LNCAP (cell line): ENCODE measurements around the gene XPO6.

ENCODE experiments used
- TF ChIP-seq, protein P1 (sequence below): fragments of 450-650 bp; IDR thresholded peaks from 2 replicates; pipeline ENCODE4 v1.5.1; 2017; ENCODE audit warnings: mild to moderate bottlenecking

XPO6 gene

DNA sequence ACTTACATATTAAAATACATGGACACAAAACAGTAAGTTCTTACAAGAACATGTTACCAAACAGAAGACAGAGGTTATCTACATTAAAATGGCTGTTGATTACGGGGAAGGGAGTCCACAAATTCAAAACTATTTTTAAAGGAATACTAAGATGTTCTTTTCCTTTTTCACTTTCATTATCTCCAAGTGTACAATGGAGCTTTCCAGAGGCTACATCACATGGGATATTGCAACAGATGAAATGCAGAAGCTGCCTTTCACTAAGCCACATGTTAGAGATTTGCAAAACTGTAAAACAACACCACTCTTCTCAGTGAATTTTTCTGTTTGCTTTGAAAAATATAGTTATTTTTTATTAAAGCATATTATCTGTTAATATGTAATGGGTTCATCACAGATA is 53.6 kb downstream of the XPO6 start:
- TF ChIP-seq, protein P1, sequence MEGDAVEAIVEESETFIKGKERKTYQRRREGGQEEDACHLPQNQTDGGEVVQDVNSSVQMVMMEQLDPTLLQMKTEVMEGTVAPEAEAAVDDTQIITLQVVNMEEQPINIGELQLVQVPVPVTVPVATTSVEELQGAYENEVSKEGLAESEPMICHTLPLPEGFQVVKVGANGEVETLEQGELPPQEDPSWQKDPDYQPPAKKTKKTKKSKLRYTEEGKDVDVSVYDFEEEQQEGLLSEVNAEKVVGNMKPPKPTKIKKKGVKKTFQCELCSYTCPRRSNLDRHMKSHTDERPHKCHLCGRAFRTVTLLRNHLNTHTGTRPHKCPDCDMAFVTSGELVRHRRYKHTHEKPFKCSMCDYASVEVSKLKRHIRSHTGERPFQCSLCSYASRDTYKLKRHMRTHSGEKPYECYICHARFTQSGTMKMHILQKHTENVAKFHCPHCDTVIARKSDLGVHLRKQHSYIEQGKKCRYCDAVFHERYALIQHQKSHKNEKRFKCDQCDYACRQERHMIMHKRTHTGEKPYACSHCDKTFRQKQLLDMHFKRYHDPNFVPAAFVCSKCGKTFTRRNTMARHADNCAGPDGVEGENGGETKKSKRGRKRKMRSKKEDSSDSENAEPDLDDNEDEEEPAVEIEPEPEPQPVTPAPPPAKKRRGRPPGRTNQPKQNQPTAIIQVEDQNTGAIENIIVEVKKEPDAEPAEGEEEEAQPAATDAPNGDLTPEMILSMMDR, result no peak

DNA sequence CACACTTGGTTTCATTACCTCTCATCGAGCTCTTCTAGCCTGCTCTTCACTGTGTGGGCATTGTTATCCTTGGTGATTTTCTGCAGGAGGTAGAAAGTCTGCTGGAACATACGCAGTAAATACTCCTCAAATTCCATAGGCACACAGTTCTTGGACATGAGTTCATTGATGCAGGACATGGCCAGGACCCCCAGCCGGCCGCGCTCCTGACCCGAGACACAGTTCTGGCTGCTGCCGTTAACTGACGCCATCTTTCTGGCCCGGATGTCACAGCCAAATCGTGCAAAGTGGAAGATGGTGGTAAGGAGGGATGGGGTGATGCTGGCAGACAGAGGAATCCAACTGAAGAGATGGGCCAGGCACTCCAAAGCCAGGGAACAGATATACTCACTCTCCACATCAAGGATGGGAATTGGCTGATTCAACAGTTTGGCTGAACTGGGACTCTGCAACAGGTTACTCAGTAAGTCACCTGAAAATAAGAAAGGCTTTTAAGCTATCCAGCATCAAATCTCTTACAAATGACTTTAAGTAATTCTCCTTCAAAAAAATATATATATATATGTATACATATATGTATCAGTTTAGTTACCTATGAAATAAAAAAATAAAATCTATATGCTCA is 55.6 kb downstream of the XPO6 start:
- TF ChIP-seq, protein P1, result no peak

DNA sequence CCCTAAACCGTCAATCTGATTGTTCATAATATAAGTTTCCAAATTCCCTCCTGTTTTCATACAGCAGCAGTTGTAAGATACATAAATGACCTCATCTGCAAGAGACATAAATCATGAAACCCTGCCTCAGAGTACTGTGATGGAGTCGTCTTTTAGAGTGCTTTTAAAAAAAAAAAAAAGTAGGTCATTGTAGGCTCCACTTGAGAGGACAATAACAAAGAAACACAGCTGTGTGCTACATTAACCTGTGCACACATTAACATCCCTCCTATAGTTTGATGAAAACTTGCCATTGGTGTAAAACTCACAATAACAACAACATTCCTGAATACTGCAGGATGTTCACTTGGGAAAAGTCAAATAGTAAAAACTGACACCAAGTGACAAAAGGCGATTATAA is 56.5 kb downstream of the XPO6 start:
- TF ChIP-seq, protein P1, result no peak

DNA sequence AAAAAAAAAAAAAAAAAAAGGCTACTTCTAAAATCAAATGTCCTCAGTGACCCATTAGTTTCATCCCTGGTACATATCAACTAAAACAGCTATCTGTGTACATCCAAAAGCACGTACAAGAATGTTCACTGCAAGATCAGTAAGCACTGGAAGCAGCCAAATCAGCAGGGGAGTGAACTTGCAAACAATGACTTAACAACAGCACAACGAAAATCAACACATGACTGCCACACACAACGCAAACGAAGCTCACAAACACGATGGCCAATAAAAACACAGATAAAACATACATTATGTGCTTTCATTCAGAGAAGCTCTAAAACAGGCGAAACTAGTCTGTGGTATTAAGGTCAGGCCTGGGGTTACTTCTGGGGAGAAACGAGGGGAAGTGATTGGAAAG is 60.6 kb downstream of the XPO6 start:
- TF ChIP-seq, protein P1, result no peak

DNA sequence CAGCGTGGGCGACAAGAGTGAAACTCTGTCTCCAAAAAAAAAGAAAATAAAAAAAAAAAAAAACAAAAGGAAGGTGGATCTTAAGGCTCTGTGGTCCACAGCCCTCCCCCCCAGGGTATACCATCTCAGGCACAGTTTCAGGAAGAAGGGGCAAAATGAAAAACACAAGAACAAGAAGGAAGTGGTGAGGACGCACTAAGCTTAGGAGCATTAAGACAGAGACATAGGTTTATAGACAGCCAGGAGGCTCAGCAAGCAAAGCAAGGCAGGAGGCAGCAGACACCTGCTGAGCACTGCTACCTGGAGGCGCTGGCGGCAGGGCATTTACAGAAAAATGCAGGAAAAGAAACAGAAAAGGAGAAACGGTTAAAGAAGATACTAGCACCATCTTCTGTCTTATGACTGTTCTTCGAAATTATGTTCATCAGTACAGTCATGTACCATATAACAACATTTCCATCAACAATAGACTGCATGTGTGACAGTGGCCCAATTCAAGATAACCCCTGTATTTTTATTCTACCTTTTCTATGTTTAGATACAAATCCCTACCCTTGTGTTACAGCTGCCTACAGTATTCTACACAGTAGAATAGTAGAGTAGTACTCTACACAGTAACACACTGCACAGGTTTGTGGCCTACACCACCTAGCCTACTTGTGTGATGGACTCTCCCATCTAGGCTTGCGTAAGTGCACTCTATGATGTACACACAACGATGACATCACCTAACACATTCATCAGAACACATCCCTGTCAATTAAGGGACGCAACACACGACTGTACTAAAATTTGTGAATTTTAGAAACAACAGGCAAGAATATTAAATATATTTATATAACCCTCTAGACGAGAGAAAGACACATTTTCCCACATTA is 62.5 kb downstream of the XPO6 start:
- TF ChIP-seq, protein P1, result no peak

DNA sequence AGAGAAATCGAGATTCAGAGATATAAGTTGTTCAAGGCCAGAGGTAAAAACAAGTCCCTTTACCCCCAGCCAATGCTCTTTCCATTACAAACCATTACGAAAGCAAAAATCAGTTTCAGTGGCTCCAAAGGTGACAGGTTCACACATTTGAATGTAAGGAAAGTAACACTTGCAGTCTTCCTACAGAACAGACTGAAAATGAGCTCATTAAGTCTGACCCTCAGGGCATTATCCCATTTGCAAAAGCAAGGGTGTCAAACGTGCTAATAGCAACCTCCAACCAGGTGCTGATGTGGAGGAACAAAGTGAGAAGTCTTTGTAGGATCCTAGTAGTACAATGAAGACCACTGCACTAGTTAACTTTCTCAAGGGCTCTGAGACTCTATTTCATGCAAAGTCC is 65.2 kb downstream of the XPO6 start:
- TF ChIP-seq, protein P1, result no peak

DNA sequence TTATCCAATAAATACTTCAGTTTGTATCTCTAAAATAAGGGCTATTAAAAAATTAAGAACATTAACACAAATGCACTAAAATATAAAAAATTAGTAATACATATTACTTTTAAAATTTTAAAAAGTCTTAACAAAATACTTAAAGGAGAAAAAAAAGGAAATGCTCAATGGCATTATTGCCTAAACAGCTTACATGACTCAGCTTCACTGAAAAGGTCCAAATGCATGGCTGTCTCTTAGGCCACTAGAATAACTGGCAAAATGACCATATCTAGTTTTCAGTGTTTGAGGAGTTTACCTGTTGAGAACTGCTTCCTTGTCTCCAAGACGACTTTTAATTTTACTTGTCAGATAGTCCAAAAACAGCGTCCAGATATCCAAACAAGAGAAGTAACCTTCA is 66.0 kb downstream of the XPO6 start:
- TF ChIP-seq, protein P1, result no peak
